ENCODE data around the gene FERMT1. TPM values are rescaled to one million over a fixed set of nuclear protein-coding genes. Genes with fewer than 3 reads are reported as not detected.

Gene FERMT1
- total and polyA plus RNA-seq, 2 experiments from 2014 or later = 16.2 to 18.3 TPM

GRCh38 chr20:6114696-6115095, 8.1 kb downstream of the FERMT1 start (continued):
- TF ChIP-seq ZNF462 (CRISPR knock-in tag; IDR thresholded peaks at IDR 0.05) = no peak
- TF ChIP-seq EZH2phosphoT487 (IDR thresholded peaks at IDR 0.05; ENCODE audit: unreplicated experiment) = no peak
- no peak for TF ChIP-seq ETS1 (IDR thresholded peaks at IDR 0.05)
- no peak for TF ChIP-seq EZH2 (IDR thresholded peaks at IDR 0.05; ENCODE audit: low read depth, unreplicated experiment)
- no peak for TF ChIP-seq POLR2AphosphoS5 (IDR thresholded peaks at IDR 0.05; ENCODE audit: low read depth)
- no peak for TF ChIP-seq JUNB (IDR thresholded peaks at IDR 0.05; ENCODE audit: unreplicated experiment)
- no peak for TF ChIP-seq ZNF331 (CRISPR knock-in tag; IDR thresholded peaks at IDR 0.05; ENCODE audit: low read depth)
- TF ChIP-seq CTCF (conservative IDR thresholded peaks at IDR 0.05; ENCODE audit: low read depth in 2 of 2) = no peak

All from GM23338 (cell line).